HG03280 (cell line): ENCODE results near the gene KEAP1.

Experiments used
- ATAC-seq: cut with Tn5 transposase; IDR thresholded peaks from one replicate; pipeline ENCODE4 v1.9.1; 2021; ENCODE audit warnings: mild to moderate bottlenecking, moderate library complexity; ENCODE audit not compliant: unreplicated experiment

KEAP1 gene

GRCh38 chr19:10525636-10526035 is 22.5 kb upstream of the KEAP1 start:
- no peak for ATAC-seq

GRCh38 chr19:10523135-10523636 is 20.0 kb upstream of the KEAP1 start:
- ATAC-seq = no peak

- no peak for ATAC-seq
Measured at GRCh38 chr19:10521461-10522171, 18.5 kb upstream of the KEAP1 start.

DNA sequence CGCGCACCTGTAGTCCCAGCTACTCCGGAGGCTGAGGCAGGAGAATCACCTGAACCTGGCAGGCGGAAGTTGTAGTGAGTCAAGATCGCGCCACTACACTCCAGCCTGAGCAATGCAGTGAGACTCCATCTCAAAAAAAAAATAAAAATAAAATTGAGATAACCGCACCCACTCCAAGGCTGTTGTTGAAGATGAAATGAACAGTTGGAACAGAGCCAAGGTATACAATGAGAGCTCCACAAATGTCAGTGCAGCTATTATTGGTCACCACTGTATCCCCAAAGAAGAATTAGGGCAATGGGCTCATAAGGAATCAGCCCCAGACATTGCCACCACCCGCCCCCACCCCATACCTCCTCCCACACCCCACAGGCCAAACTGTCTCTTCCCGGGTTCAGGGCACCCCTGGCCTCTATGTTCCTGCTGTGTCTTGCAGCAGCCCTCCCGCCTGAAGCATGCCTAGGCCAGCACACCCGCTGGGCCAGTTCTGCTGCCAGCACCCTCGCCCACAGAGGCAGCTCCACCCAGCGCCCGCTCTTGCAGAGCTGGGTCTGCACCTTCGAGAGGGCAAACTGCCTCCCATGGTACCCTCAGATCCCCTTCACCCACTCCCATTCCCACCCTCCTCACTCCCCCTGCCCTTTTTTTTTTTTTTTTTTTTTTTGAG is 17.6 kb upstream of the KEAP1 start:
- no peak for ATAC-seq

- ATAC-seq = no peak
Measured at GRCh38 chr19:10519421-10519820, 16.3 kb upstream of the KEAP1 start.

GRCh38 chr19:10518444-10519361 is 15.5 kb upstream of the KEAP1 start:
- no peak for ATAC-seq

DNA sequence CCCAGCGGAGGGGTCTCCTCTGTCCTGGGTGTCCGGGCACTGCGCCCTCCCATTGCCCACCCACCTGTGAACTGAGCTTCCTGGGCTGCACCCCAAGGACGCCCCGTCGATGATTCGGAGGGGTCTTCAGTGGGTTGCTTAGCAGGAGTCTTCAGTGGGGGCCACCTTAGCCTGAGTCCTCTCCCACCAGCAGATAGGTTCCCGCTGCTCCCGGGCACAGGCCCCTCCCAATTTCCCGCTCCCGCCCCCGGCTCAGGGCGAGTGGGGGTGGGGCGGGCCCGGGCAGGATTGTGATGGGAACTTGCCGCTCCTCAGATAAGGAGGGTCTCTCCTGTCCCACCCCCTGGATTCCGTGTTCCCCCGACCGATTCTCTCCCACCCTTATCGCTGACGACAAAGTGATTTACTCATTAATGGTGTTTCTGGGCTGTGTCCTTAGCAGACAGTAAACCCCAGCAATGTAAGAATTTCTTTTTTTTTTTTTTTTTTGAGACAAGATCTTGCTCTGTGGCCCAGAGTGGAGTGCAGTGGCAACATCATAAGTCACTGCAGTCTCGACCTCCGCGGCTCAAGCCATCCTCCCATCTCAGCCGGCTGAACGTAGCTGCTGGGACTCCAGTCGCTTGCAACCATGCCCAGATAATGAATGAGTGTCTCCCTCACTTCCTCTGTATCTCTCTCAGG is 14.7 kb upstream of the KEAP1 start:
- no peak for ATAC-seq

GRCh38 chr19:10517361-10517759 is 14.2 kb upstream of the KEAP1 start, which contains the start of gene S1PR5:
TSS of gene S1PR5 (minus strand) at chr19:10517447. CDS start at chr19:10515011, 2,436 bp downstream.
- ATAC-seq = no peak

- no peak for ATAC-seq
Measured at GRCh38 chr19:10516671-10517286, 13.6 kb upstream of the KEAP1 start.

DNA sequence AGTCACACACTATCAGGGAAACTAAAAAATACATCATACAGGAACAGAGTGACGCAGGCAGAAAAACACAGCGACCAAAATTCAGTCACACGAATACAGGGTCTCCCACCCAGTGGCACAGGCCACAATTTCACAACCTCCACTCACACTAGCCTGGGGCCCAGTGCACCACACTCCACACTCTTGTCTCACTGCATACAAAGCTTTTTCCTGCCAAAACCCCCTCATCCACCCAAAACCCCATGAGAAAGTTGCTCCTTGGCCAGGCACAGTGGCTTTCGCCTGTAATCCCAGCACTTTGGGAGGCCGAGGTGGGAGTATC is 12.9 kb upstream of the KEAP1 start:
- ATAC-seq = no peak

- no peak for ATAC-seq
Measured at GRCh38 chr19:10514211-10515145, 11.3 kb upstream of the KEAP1 start.

DNA sequence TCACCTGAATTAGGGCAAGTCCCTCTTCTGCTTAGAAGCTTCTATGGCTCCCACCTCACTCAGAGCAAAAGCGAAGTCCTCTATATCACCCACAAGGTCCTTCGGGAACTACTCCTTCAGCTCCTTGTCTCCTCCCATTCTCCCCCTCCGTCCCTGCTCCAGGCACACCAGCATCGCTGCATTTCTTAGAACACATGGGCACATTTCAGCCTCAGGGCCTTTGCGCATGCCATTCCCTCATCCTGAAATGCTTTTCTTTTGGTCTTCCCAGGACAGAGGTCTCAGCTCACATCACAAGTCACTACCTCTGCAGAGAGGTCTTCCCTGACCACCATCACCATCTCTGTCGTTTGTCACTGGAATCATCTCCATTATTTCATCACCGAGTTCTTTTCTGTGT is 10.1 kb upstream of the KEAP1 start:
- no peak for ATAC-seq

DNA sequence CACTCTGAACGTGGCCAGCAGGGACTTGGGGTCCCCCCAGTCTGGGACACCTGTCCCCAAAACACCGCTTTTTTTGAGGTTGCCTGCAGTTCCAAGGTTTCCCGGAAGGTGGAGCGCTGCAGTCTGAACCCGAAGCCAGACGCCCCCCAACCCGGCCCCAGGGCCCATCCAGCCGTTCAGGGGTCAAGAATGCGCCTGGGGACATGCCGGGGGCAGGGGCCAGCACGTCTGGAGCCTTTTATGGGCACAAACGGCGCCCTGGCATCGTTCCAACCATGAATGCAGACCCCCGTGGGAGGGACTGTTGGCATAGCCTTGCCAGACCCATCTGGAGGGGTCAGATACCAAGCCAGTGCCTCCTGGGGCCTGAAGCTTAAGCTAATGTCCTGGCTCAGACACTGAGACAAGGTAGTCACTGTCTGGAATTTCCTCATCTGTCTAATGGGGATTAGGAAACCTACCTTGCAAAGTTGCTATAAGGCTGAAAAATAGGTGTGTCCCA is 7.2 kb upstream of the KEAP1 start:
- ATAC-seq = no peak

DNA sequence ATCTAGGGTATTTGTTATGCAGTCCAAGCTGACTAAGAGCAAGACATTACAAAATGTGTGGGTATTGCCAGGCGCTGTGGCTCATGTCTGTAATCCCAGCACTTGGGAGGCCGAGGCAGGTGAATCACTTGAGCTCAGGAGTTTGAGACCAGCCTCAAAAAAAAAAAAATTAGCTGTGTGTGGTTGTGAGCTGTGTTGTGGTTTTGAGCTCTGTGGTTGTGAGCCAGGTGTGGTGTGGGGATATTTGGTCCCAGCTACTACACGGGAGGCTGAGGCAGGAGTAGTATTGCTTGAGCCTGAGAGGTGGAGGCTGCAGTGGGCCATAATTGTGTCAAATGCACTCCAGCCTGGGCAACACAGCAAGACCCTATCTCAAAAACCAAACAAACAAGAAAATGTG is 5.6 kb upstream of the KEAP1 start:
- no peak for ATAC-seq

- ATAC-seq = no peak
Measured at GRCh38 chr19:10508036-10508435, 4.9 kb upstream of the KEAP1 start.

GRCh38 chr19:10505583-10506229 is 2.5 kb upstream of the KEAP1 start:
- no peak for ATAC-seq

DNA sequence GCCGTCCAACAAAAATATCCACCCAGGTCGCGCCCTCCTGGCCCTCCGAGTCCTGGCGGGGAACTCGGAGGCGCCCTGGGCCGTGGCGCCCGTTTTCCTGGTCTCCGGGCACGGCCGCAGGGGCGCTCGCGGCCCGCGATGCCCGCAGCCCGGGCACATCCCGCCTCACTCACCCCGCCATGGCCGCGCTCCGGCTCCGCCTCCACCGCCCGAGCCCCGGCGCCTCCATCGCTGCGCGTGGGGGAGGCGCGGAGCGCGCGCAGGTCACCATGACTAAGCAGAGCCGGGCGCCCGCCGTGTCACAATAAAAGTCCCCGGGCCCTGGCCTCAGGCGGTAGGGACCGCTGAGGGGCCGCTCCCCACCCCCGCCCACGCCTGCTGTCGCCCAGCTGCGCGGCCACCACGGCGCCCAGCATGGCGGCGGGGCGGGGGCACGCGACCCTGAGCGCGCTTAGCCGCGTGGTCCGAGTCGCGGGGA is 593 bp downstream of the KEAP1 start:
- peak; percentile 82 for ATAC-seq

- peak; percentile 25 for ATAC-seq
Measured at GRCh38 chr19:10501971-10502523, 1.1 kb downstream of the KEAP1 start.
